Adrenal gland (tissue), 12 donors: ENCODE data around the gene STN1. TPM values are rescaled to one million over a fixed set of nuclear protein-coding genes. Genes with fewer than 3 reads are reported as not detected.

Experiments used
- DNase-seq, 7 donors: peaks; one replicate each; pipeline ENCODE4 v3.0.0-alpha.2; 2019 to 2020
- H3K27ac ChIP-seq, 5 donors: fragments of 200-600 bp; sonication (generic) in 4 of 5; 1 replicate in 3 of 5; 2 replicates in 2 of 5; pipeline versions ENCODE4 v1.5.1 to v1.8.0; 2016 to 2020; ENCODE audit warnings: mild to moderate bottlenecking in 1 of 5
- H3K27me3 ChIP-seq: fragments of 200-600 bp; 2 replicates; pipeline ENCODE4 v1.8.0; 2021
- H3K36me3 ChIP-seq, 2 donors: fragments of 200-600 bp; replicated peaks in 1 of 2; 1 replicate in 1 of 2; 2 replicates in 1 of 2; pipeline versions ENCODE4 v1.5.1 to v1.8.0; 2018 to 2022
- H3K4me1 ChIP-seq, 2 donors: fragments of 200-600 bp; replicated peaks in 1 of 2; 1 replicate in 1 of 2; 2 replicates in 1 of 2; pipeline versions ENCODE4 v1.5.1 to v1.8.0; 2018 to 2021
- H3K4me3 ChIP-seq, 4 donors: fragments of 200-600 bp; sonication (generic) in 3 of 4; one replicate each; pipeline ENCODE4 v1.5.1; 2016 to 2018
- H3K9me3 ChIP-seq, 3 donors: fragments of 200-600 bp; sonication (generic) in 1 of 3; replicated peaks in 1 of 3; 1 replicate in 2 of 3; 2 replicates in 1 of 3; pipeline versions ENCODE4 v1.5.1 to v1.8.0; 2016 to 2021
- POLR2A ChIP-seq, 2 donors: fragments of 450-650 bp; IDR thresholded peaks; one replicate each; pipeline ENCODE4 v1.6.1; 2017; ENCODE audit warnings: antibody characterized with exemption in 2 of 2, mild to moderate bottlenecking in 2 of 2, moderate library complexity in 1 of 2
- WGBS, 4 donors: extraction: QIAGEN DNeasy Blood & Tissue Kit in 2 of 4; methylation state at CpG; one replicate each; pipeline versions ENCODE4 v1.1.5 to v1.1.7; 2013 to 2017; 5-methylcytosine and 5-hydroxymethylcytosine counted together
- intact Hi-C, 2 donors: fragments of 100-400 bp; cut with DNase I; formaldehyde crosslinking; loops; one replicate each; pipeline versions ENCODE4 v1.14.1 to v1.15.0; 2022 to 2023
- polyA plus RNA-seq, 3 donors: library from polyadenylated mRNA; stranded (reverse); fragments of 200-250 nt in 2 of 3; fragments of 350-450 nt in 1 of 3; fragmentation: Illumina TruSeq in 1 of 3; extraction: RNeasy Lipid Tissue Mini Kit (QIAGEN cat#74804) in 1 of 3; gene quantifications; one replicate each; pipeline ENCODE4 v1.2.3, GENCODE V29; 2013 to 2014
- total RNA-seq, 9 donors: library from RNA; depleted of rRNA in 4 of 9; stranded (reverse); fragments of >200 nt in 4 of 9; fragments of 120-200 nt in 1 of 9; fragmentation: NEBNext Ultra II Directional in 1 of 9; extraction: Animal tissue kit (Norgen Biotek cat#: 25700) in 1 of 9; gene quantifications; one replicate each; pipeline versions ENCODE4 v1.1.0 to v1.2.4, GENCODE V29; 2013 to 2023
- TF ChIP-seq, protein P1 (sequence below), 6 experiments: fragments of 450-650 bp in 4 of 6; fragments of 200-600 bp in 2 of 6; sonication (generic) in 1 of 6; IDR thresholded peaks; 1 replicate in 5 of 6; 2 replicates in 1 of 6; pipeline versions ENCODE4 v1.5.1 to v1.8.0; 2016 to 2021; ENCODE audit warnings: antibody characterized with exemption in 6 of 6, mild to moderate bottlenecking in 2 of 6, moderate library complexity in 1 of 6
- donor health status: healthy with polysubstance abuse.
- donor health status: Bipolar disorder and iron deficiency.
- donor health status: DM: yes; HTN: yes; CAD: no.
- donor health status: DM: no; HTN: no; CAD: no.
- donor health status: DM: no; HTN: no; CAD: no.
- donor health status: DM: yes; HTN: yes; CAD: no.

Gene STN1
- total and polyA plus RNA-seq, 12 donors = 14.8 to 73.6 (median 36.2) TPM

DNA sequence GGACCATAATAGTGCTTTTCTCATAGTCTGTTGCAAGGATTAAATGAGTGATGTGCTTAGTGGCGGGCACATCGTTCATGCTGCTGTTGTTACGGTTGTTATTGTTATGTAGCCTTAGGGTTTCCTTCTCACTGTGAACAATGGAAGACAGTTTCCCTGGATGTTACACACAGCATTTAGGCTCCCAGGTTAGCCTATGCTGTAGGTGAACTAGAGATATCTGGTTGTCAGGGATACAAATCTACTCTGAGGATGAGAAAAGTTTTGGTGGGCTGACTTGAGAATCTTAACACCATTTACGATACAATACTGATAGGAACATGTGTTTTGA is 77.3 kb downstream of the STN1 start:
- TF ChIP-seq POLR2A (IDR thresholded peaks at IDR 0.05) = no peak
- TF ChIP-seq, protein P1, sequence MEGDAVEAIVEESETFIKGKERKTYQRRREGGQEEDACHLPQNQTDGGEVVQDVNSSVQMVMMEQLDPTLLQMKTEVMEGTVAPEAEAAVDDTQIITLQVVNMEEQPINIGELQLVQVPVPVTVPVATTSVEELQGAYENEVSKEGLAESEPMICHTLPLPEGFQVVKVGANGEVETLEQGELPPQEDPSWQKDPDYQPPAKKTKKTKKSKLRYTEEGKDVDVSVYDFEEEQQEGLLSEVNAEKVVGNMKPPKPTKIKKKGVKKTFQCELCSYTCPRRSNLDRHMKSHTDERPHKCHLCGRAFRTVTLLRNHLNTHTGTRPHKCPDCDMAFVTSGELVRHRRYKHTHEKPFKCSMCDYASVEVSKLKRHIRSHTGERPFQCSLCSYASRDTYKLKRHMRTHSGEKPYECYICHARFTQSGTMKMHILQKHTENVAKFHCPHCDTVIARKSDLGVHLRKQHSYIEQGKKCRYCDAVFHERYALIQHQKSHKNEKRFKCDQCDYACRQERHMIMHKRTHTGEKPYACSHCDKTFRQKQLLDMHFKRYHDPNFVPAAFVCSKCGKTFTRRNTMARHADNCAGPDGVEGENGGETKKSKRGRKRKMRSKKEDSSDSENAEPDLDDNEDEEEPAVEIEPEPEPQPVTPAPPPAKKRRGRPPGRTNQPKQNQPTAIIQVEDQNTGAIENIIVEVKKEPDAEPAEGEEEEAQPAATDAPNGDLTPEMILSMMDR (IDR thresholded peaks at IDR 0.05) = no peak
- Histone ChIP-seq H3K9me3 (no peaks in the 10 kb centered on the region), H3K4me3 (no peak overlapping the region), H3K4me1 (peaks cover 0 to 18% of the 10 kb centered on the region in 2 donors), H3K27ac (no peak overlapping the region), H3K36me3 (no peaks in the 10 kb centered on the region), H3K27me3 (no peaks in the 10 kb centered on the region)
- WGBS, 4 donors = 80 to 93% (median 84%) methylated on average over 4 of the region's 4 CpGs
- intact Hi-C loops = no loop called here
- no peak for DNase-seq

DNA sequence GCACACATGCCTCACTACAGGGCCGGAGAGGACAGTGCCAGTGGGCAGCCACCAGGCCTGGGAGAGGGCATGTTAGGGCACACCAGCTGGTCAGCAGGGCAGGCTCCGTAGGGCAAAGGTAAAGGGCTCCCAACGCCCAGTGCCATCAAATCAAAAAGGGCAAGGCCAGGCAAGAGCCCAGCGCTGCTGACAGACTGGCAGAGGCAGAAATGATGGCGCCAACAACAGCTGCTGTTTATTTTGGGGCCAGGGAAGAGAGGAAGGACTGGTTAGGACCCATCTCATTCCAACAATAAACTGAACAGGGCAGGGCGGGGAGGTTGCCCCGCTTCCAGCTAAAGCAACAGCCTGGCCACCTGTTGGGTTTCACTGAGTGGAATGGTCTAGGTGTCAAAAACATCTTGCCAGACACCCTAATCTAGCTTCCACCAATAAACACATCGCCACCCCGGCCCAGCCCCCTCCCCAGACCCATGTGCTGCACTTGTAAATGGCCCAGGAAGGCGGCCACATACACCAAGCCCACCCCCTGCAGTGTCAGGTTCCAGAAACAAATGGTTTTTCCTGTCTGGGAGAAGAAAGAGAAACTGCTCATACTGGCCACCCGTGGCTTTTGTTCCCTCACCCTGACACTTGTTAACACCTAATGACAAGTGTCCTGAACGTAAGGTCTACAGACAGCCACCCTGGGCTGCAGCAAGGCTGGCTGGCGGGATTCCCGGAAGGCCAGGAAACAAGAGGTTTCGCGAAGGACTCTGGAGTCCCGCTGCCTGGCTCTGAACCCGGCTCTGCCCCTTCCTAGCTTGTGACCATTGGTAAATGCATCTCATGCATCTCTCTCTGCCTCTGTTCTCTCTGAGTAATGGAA is 77.9 kb downstream of the STN1 start:
- Histone ChIP-seq H3K4me1 (peaks cover 0 to 18% of the 10 kb centered on the region in 2 donors), H3K27me3 (no peaks in the 10 kb centered on the region), H3K27ac (no peak overlapping the region), H3K9me3 (no peaks in the 10 kb centered on the region), H3K36me3 (no peaks in the 10 kb centered on the region), H3K4me3 (no peak overlapping the region)
- no peak for DNase-seq
- no peak for TF ChIP-seq POLR2A (IDR thresholded peaks at IDR 0.05)
- TF ChIP-seq, protein P1 (IDR thresholded peaks at IDR 0.05) = no peak
- intact Hi-C loops = no loop called here
- WGBS, 4 donors = 69 to 76% (median 73%) methylated on average over 16 to 18 of the region's 18 CpGs

DNA sequence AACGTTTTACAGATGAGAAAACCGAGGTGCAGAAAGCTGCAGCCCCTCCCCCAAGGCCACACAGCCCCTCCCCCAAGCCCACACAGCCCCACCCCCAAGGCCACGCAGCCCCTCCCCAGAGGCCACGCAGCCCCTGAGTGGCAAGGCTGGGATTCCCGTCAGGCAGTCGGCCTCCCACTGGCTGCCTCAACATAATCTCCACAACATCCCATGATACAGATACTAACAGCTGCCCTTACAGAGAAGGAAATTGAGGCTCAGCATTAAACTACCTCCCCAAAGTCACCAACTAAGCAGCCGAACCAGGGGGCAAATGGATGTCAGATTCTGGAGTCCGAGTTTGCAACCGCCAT is 78.5 kb downstream of the STN1 start:
- intact Hi-C loops = no loop called here
- Histone ChIP-seq H3K27ac (no peak overlapping the region), H3K27me3 (no peaks in the 10 kb centered on the region), H3K36me3 (no peaks in the 10 kb centered on the region), H3K4me3 (no peak overlapping the region), H3K4me1 (peaks cover 0 to 15% of the 10 kb centered on the region in 2 donors), H3K9me3 (no peaks in the 10 kb centered on the region)
- DNase-seq = no peak
- WGBS, 4 donors = 63 to 84% (median 78%) methylated on average over 6 to 9 of the region's 9 CpGs
- TF ChIP-seq POLR2A (IDR thresholded peaks at IDR 0.05) = no peak
- TF ChIP-seq, protein P1 (IDR thresholded peaks at IDR 0.05) = no peak

DNA sequence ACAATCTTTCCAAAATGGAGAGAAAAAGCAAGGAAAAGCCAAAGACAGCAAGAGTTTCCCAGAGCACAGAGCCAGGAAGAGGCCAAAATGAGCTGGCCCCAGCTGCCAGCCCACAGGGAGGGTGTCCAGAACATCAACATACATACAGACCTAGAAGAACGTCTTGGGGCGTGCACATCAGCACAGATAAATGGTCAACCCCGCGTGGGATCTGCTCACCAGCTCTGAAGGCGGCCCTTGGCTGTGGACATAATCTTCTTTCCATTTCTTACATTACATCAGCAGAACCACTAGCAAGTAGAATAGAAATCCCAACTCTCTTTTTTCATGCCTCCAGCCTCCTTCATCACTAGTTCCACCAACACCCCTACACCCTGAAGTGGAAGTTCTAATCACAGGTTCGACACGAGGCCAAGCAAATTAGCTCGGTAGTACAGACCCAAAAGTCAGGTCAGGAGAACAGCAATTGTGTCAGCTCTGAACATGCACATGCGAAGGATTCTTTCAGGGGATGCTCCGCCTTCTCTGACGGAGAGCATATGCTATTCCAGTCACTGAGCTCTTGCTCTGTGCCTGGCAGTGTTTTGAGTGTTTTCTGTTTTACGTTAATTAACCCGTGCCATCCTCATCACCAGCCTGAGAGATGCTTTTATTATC is 79.0 kb downstream of the STN1 start:
- Histone ChIP-seq H3K4me1 (peaks cover 0 to 15% of the 10 kb centered on the region in 2 donors), H3K36me3 (no peaks in the 10 kb centered on the region), H3K27me3 (no peaks in the 10 kb centered on the region), H3K27ac (no peak overlapping the region), H3K4me3 (no peak overlapping the region), H3K9me3 (no peaks in the 10 kb centered on the region)
- WGBS, 4 donors = 83 to 88% (median 85%) methylated on average over 11 to 13 of the region's 13 CpGs
- intact Hi-C loops = no loop called here
- no peak for DNase-seq
- TF ChIP-seq, protein P1 (IDR thresholded peaks at IDR 0.05) = no peak
- TF ChIP-seq POLR2A (IDR thresholded peaks at IDR 0.05) = no peak
